ENCODE results near the gene RNF182.
"Not testable (repeated sequence)": the region's sequence is repeated elsewhere in the genome, so short reads cannot be mapped to it uniquely, and the experiment has no call there.

The RNF182 gene, protein sequence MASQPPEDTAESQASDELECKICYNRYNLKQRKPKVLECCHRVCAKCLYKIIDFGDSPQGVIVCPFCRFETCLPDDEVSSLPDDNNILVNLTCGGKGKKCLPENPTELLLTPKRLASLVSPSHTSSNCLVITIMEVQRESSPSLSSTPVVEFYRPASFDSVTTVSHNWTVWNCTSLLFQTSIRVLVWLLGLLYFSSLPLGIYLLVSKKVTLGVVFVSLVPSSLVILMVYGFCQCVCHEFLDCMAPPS

DNA sequence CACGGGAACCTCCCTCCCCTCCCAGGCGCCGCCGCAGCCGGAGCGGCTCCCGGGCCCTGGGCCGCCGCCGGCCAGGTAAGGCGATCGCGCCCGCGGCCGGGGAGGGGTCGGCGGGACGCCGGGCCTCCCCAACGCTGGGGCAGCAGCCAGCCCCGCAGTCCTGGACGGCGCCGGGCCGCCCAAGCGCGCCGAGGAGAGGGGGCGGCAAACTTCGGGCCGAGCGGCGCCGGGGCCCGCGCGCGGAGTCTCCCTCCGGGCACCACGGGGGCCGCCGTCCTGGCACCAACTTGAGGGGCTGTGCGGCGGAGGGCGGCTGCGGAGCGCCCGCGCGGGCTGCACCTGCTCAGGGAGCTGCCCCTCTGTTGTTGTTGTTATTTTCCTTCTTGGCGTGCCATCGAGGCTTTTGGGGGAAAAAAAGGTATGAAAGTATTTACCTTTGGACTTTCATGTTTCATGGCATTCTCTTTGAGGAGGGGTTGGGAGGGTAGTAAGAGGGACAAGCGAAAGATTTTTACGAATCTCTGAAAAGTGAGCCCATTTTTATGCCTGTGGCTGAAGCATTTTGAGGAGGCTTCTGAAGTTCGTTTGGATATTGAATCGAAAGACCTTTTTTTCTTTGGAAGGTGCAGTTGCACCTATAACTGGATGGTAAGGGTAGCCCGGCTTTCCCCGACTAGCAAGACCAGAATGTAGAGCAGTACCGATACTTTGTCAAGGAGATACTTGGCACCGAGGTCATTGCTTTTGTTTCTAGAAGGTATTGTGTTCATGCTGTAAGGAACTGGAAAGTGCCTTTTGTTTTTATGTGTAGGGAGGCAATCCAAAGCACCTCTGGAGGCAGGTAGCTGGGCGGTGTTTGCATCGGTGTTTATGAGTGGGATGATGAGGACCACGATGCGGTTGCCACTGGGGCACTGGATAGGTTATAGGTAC, at the start of gene RNF182:
TSS of gene RNF182 (plus strand) at position 4 of the 933 bp plus-strand sequence. CDS start 52,168 bp downstream, outside the sequence.
- peak within 1 kb of the TSS; percentile 52 for H3K4me3 ChIP-seq (ENCODE audit: low read length)
- no peak for TF ChIP-seq ZNF274 (IDR thresholded peaks at IDR 0.05; ENCODE audit: low read depth, low read length)

DNA sequence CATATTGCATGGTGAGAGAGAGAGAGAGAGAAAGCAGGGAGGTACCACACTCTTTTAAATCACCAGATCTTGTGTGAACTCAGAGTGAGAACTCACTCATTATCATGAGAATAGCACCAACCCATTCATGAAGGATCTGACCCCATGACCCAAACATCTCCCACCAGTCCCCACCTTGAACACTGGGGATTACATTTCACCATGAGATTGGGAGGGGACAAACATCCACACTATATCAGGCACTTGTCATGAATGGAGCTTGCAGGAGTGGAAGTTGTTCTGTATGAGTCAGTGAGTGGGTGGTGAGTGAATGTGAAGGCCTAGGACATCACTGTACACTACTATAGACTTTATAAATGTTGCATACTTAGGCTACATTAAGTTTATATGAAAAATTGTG, 47.7 kb upstream of the RNF182 start:
- TF ChIP-seq ZNF274 (IDR thresholded peaks at IDR 0.05; ENCODE audit: low read depth, low read length): no peak
- H3K4me3 ChIP-seq (ENCODE audit: low read length): no peak overlapping the region

DNA sequence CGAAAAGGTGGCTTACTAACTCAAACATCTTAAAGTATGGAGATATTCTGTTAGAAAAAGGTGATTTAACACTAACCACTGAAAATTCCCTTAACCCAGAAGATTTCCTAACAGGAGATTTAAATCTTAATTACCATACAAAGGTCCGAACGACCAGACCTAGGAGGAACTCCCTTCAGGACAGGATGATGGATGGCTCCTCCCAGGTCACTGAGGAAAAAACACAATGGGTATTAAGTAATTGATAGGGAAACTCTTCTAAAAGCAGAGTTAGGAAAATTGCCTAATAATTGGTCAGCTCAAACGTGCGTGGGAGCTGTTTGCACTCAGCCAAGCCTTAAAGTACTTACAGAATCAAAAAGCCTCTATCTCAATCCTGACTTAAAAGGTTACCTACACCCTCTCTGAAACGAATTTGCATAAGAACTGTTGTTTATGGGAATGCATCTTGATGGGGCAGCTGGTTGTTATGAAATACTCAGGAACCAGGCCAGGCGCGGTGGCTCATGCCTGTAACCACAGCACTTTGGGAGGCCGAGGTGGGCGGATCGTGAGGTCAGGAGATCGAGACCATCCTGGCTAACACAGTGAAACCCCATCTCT, 44.6 kb upstream of the RNF182 start:
- H3K4me3 ChIP-seq (ENCODE audit: low read length): not testable (repeated sequence)

DNA sequence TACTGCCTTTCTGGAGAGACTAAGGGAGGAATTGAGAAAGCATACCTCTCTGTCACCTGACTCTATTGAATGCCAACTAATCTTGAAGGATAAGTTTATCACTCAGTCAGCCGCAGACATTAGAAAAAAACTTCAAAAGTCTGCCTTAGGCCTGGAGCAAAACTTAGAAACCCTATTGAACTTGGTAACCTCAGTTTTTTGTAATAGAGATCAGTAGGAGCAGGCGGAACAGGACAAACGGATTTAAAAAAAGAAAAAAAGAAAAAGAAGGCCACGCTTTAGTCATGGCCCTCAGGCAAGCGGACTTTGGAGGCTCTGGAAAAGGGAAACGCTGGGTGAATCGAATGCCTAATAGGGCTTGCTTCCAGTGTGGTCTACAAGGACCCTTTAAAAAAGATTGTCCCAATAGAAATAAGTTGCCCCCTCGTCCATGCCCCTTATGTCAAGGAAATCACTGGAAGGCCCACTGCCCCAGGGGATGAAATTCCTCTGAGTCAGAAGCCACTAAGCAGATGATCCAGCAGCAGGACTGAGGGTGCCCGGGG, 43.1 kb upstream of the RNF182 start:
- TF ChIP-seq ZNF274 (IDR thresholded peaks at IDR 0.05; ENCODE audit: low read depth, low read length): no peak
- H3K4me3 ChIP-seq (ENCODE audit: low read length): no peak overlapping the region

DNA sequence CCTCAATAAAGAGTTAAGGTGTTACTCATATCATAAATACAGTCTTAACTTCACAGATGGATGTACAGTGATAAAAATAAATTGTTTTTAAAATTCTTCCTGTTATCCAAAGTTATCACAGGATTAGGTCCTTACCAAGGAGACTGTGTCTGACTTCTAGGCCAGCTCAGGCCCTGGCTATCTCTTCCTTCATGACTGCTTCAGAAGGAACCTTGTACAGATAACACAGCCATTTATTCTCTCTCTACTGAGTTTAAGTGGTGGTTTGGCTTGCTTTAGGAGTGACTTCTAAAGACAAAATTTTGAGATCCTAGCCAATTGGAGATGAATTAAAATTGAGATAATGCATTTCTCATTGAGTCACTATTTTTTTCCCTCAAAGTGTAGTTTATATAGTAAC, 40.8 kb upstream of the RNF182 start:
- H3K4me3 ChIP-seq (ENCODE audit: low read length): no peak overlapping the region
- TF ChIP-seq ZNF274 (IDR thresholded peaks at IDR 0.05; ENCODE audit: low read depth, low read length): no peak

DNA sequence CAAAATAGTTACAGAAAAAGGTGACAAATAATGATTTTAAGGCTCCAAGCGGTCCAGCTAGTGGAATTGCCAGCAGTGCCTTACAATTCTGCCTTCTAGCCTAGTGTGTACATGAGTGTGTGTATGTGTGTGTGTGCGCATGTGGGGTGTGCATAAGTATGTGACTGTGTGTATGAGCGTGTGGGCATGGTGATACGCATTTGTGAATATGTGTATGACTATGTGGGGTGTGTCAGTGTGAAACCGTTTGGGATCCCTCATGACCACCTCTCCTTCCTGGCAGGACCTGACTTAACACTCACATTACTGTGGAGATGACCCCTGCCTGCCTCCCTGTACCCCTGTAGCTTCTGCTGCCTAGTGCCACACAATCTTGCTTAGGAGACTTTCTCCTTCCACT, 40.4 kb upstream of the RNF182 start:
- no peak overlapping the region for H3K4me3 ChIP-seq (ENCODE audit: low read length)
- TF ChIP-seq ZNF274 (IDR thresholded peaks at IDR 0.05; ENCODE audit: low read depth, low read length): no peak

DNA sequence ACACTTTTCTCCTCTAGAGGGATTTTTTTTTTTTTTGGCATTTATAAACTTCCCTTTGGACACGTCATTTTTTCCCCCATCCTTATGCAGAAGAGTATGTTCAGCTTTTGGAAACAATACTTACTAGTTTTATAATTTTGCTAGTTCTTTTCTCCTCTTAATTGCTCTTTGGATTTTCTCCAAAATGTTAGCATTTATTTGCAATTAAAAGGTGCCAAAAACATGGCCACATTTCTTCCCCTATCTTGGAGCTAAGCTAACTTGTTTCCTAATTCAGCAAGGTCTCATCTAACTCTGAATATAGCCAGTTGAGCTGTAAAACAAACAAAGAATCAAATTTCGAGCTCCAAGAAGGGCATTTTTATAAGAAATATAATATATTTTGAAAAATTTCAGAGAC, 39.2 kb upstream of the RNF182 start:
- TF ChIP-seq ZNF274 (IDR thresholded peaks at IDR 0.05; ENCODE audit: low read depth, low read length): no peak
- H3K4me3 ChIP-seq (ENCODE audit: low read length): no peak overlapping the region

DNA sequence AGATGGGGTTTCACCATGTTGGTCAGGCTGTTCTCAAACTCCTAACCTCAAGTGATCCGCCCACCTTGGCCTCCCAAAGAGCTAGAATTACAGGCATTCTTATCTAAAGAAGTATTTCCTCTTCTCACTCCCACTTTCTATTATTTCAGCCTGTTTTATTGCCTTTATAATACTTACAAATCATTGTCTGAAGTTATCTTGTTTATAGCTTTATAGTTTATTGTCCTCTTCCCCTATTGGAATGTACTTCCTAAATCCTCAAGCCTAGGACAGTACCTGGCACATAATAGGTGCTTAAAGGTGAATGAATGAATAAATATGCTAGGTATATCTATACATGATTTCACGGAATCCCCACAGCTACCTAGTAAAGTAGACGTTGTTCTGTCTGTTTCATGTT, 37.8 kb upstream of the RNF182 start:
- H3K4me3 ChIP-seq (ENCODE audit: low read length): no peak overlapping the region
- TF ChIP-seq ZNF274 (IDR thresholded peaks at IDR 0.05; ENCODE audit: low read depth, low read length): no peak

DNA sequence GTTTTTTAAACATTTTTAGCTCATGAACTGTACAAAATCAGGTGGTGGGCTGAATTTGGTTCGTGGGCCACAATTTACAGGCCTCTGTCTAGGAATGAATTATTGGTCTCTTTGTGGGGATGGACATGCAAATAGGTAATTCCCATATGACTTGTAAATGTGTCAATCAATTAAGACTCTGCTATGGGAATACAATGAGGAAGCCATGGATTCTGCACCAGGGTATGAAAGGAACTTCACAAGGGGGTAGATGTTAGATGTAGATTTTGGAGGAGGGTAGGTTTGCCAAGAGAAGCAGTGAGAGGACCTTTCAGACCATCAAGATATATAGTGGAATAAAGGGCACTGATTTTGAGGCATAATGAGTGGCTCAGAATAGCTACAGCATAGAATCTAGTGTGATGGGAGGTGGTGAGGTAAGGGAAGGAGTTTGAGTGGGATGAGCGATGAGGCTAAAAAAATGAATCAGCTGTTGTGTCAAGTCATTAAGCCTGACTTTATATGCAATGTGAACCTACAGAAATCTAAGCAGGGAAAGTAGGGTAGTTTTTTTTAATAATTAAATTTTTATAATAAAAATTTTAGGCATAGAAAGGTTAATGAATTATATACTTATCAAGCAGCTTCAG, 32.6 kb upstream of the RNF182 start:
- TF ChIP-seq ZNF274 (IDR thresholded peaks at IDR 0.05; ENCODE audit: low read depth, low read length): no peak
- H3K4me3 ChIP-seq (ENCODE audit: low read length): no peak overlapping the region

DNA sequence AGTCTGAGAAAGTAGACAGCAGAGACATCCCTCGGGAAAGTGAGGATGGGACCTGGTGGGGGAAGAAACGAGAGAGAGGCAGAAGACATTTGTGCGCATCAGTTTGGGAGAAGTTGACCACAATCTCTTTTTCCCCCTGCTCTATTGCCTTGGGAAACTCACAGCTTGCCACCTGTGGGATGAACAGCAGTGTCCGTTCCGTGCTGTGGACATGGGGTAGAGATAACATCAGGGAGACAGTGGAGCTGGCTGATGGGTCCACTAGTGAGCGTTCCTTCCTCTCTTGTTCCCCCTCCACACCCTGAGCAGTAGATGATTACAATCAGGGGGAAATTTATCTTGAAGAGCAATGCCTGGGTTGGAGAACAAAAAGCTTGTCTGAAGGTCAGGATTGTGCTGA, 21.8 kb upstream of the RNF182 start:
- H3K4me3 ChIP-seq (ENCODE audit: low read length): no peak overlapping the region
- no peak for TF ChIP-seq ZNF274 (IDR thresholded peaks at IDR 0.05; ENCODE audit: low read depth, low read length)

DNA sequence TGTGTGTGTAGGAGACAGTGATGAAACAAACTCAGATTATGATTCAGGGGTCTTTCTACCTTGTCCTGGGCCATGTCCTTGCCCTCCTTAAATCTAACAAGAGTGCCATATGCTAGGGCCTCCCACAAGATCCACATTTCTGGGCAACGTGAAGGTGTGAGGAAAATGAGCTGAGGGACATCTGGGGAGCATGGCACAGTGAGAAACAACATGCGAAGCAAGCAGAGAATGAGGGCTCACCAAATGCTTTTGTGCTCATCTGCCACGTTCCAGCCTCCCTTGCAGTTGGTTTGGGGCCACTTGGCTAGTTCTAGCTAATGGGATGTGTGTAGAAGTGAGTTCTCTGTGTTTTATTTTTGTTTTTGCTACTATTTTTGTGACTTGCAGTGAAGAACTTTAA, 21.4 kb upstream of the RNF182 start:
- H3K4me3 ChIP-seq (ENCODE audit: low read length): no peak overlapping the region
- TF ChIP-seq ZNF274 (IDR thresholded peaks at IDR 0.05; ENCODE audit: low read depth, low read length): no peak

DNA sequence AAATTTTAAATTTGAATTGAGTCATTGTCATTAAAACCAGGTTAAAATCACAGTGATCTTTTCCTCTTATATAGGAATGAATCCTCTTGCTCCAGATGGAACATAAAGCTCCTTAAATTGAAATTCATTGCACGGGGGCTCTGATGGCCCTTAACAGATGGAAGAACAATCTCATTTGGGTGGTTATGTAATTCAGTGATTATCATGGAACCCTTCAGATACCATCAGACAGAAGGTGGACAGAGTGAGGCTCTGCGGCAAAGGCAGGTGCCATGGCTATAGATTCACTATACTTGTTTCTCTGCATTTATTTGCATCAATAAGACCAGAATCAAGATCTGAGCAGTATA, 17.8 kb upstream of the RNF182 start:
- no peak overlapping the region for H3K4me3 ChIP-seq (ENCODE audit: low read length)
- no peak for TF ChIP-seq ZNF274 (IDR thresholded peaks at IDR 0.05; ENCODE audit: low read depth, low read length)

DNA sequence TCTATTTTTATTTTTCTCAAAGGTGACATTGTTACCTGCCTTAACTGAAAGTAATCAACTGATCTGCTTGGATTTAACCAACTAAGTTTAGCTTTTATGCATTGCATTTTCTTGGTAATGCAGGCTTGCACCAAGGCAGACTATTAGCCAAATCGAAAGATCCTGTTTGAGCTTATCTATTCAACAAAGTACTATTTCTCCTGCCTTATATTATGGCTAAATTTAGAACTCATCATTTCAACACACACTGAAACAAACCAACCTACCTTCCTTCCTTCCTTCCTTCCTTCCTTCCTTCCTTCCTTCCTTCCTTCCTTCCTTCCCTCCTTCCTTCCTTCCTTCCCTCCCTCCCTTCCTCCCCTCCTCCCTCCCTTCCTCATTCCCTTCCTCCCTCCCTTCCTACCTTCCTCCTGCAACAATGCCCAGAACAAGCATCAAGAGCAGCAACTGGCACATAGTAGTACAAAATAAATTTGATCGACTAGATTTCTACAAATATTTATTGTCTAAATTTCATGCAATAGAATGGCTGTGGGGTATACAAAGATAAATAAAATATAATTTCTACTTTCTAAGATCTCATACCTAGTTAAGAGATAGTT, 17.0 kb upstream of the RNF182 start:
- TF ChIP-seq ZNF274 (IDR thresholded peaks at IDR 0.05; ENCODE audit: low read depth, low read length): no peak
- H3K4me3 ChIP-seq (ENCODE audit: low read length): no peak overlapping the region

DNA sequence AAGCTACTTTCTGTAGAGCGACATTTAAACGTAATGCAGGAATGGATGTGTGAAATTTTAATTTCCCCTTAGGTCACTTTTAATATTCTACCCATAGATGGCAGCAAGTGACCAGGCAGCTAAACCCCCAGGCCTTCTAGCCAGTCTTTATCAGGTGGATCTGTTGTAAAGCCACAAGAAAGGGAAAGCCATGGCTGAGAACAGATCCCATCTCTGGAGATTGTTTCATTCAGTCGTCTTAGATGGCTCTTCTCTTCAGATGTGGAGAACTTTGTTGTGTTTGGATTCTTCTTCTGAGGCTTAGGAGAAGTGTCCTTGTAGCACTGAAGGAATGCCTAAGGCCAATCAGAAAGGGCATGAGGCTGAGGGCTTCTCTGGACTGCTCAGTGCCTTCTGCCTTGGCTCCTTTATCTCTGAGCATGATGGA, 15.8 kb upstream of the RNF182 start:
- no peak overlapping the region for H3K4me3 ChIP-seq (ENCODE audit: low read length)
- no peak for TF ChIP-seq ZNF274 (IDR thresholded peaks at IDR 0.05; ENCODE audit: low read depth, low read length)
